GM12864 (cell line): ENCODE data around the gene EDC4.

Experiments
- DNase-seq: peaks from one replicate; pipeline ENCODE4 v3.0.0-alpha.2; 2011; ENCODE audit warnings: low read depth
- H3K4me3 ChIP-seq: 2 replicates; pipeline ENCODE4 v1.5.1; 2011; ENCODE audit warnings: mild to moderate bottlenecking, low read depth, low read length, control low read depth
- TF ChIP-seq, protein P1 (sequence below): IDR thresholded peaks from 2 replicates; pipeline ENCODE4 v1.5.1; 2011; ENCODE audit warnings: low read depth, mild to moderate bottlenecking, moderate library complexity, low read length, control low read depth, inconsistent platforms; ENCODE audit errors: missing control alignments

The EDC4 gene

DNA sequence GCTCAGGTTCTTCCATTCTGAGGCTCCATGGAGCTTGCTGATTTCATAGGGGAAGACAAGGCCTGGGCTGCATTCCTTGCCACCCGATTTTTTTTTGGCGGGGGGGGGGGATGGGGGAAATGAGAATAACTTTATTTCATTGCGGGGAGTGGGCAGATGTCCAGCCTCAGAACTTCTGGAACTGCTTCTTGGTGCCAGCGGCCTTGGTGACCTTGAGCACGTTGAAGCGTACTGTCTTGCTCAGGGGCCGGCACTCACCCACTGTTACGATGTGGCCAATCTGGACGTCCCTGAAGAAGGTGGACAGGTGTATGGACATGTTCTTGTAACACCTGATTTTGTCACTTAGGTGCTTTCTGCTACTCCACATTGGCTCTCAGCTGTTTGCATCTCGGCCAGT, 17.1 kb upstream of the EDC4 start:
- no peak overlapping the region for H3K4me3 ChIP-seq
- no peak for DNase-seq
- TF ChIP-seq, protein P1, sequence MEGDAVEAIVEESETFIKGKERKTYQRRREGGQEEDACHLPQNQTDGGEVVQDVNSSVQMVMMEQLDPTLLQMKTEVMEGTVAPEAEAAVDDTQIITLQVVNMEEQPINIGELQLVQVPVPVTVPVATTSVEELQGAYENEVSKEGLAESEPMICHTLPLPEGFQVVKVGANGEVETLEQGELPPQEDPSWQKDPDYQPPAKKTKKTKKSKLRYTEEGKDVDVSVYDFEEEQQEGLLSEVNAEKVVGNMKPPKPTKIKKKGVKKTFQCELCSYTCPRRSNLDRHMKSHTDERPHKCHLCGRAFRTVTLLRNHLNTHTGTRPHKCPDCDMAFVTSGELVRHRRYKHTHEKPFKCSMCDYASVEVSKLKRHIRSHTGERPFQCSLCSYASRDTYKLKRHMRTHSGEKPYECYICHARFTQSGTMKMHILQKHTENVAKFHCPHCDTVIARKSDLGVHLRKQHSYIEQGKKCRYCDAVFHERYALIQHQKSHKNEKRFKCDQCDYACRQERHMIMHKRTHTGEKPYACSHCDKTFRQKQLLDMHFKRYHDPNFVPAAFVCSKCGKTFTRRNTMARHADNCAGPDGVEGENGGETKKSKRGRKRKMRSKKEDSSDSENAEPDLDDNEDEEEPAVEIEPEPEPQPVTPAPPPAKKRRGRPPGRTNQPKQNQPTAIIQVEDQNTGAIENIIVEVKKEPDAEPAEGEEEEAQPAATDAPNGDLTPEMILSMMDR, result no peak

GRCh38 chr16:67856927-67857546, 15.8 kb upstream of the EDC4 start:
- TF ChIP-seq, protein P1, result no peak
- H3K4me3 ChIP-seq, result no peak overlapping the region
- no peak for DNase-seq

- no peak for DNase-seq
- TF ChIP-seq, protein P1, result no peak
- H3K4me3 ChIP-seq, result no peak overlapping the region
Observed at GRCh38 chr16:67857547-67858233, 15.2 kb upstream of the EDC4 start.

GRCh38 chr16:67858500-67858899, 14.4 kb upstream of the EDC4 start:
- TF ChIP-seq, protein P1, result no peak
- DNase-seq, result no peak
- H3K4me3 ChIP-seq, result no peak overlapping the region

DNA sequence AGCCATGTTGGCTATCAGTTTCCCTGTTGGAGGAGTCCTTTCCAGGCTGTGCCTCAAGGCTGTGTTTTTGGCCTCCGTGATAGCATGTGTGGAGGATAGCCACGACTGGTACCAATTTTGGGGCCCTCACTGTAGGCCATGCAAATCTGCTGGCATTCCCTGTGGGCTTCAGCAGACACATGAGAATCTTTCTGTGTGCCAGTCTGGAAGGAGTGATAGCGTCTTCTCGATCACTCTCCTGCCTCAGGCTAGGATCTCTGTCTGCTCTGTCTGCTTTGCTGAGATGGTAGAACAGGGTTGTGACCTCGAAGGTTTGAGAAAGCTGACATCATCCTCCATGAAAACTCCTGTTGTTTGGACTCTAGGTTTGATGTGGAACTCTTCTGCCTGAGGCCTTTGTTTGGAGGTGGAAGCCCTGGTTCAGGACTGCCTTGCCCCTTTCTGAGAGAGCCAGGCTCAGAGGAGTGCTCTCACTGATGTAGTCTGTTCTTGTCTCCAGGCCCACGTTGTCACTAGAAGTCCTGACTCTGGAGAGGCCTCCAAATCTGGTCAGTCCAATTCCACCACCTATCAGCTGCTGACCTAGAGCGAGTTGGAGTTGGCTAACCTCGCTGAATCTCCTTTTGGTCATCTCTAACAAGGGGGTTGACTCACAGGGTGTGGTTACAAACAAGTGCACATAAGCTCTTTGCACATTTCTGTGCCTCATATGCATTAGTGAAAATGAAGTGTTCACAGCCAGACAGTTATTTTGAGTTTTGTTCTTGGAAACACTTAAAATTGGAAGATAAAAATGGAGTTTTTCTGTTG, 12.1 kb upstream of the EDC4 start:
- H3K4me3 ChIP-seq, result no peak overlapping the region
- no peak for DNase-seq
- TF ChIP-seq, protein P1, result no peak

- TF ChIP-seq, protein P1, result no peak
- DNase-seq, result no peak
- H3K4me3 ChIP-seq, result no peak overlapping the region
Observed at GRCh38 chr16:67861877-67862276, 11.0 kb upstream of the EDC4 start.
